Esophagus muscularis mucosa (tissue), 4 donors: ENCODE data around the gene STXBP6. TPM values are rescaled to one million over a fixed set of nuclear protein-coding genes. Genes with fewer than 3 reads are reported as not detected.

Source experiments
- DNase-seq: peaks from one replicate; pipeline ENCODE4 v3.0.0-alpha.2; 2017; ENCODE audit errors: extremely low spot score
- H3K27ac ChIP-seq, 4 donors: fragments of 200-600 bp; sonication (generic); replicated peaks in 1 of 4; 1 replicate in 3 of 4; 2 replicates in 1 of 4; pipeline ENCODE4 v1.5.1; 2016 to 2019; ENCODE audit warnings: mild to moderate bottlenecking in 1 of 4
- H3K27me3 ChIP-seq, 4 donors: fragments of 200-600 bp; sonication (generic); one replicate each; pipeline versions ENCODE4 v1.5.1 to v1.6.0; 2016 to 2019
- H3K36me3 ChIP-seq, 4 donors: fragments of 200-600 bp; sonication (generic); one replicate each; pipeline ENCODE4 v1.5.1; 2016 to 2019
- H3K4me1 ChIP-seq, 4 donors: fragments of 200-600 bp; sonication (generic); one replicate each; pipeline ENCODE4 v1.5.1; 2016 to 2019
- H3K4me3 ChIP-seq, 4 donors: fragments of 200-600 bp; sonication (generic); 1 replicate in 2 of 4; 2 replicates in 2 of 4; pipeline ENCODE4 v1.5.1; 2016 to 2019; ENCODE audit warnings: mild to moderate bottlenecking in 4 of 4, moderate library complexity in 1 of 4
- H3K9me3 ChIP-seq, 4 donors: fragments of 200-600 bp; sonication (generic); 1 replicate in 3 of 4; 2 replicates in 1 of 4; pipeline ENCODE4 v1.5.1; 2016 to 2019
- EP300 ChIP-seq: sonication (generic); formaldehyde crosslinking; IDR thresholded peaks from one replicate; pipeline ENCODE4 v1.6.1; 2017; ENCODE audit warnings: antibody characterized with exemption
- POLR2A ChIP-seq: fragments of 450-650 bp; IDR thresholded peaks from one replicate; pipeline ENCODE4 v1.6.1; 2017; ENCODE audit warnings: antibody characterized with exemption, moderate library complexity, mild to moderate bottlenecking, low read depth
- POLR2AphosphoS5 ChIP-seq, 2 donors: sonication (generic); formaldehyde crosslinking; IDR thresholded peaks; one replicate each; pipeline ENCODE4 v1.6.1; 2017; ENCODE audit warnings: antibody characterized with exemption in 2 of 2
- whole genome bisulfite sequencing: methylation state at CpG from one replicate; pipeline ENCODE4 v1.1.5; 2018; 5-methylcytosine and 5-hydroxymethylcytosine counted together
- intact Hi-C: fragments of 100-400 bp; cut with DNase I; formaldehyde crosslinking; loops from one replicate; pipeline ENCODE4 v1.15.1; 2023
- total RNA-seq, 4 donors: library from RNA; depleted of rRNA; stranded (reverse); fragments of >200 nt; gene quantifications; one replicate each; pipeline versions ENCODE4 v1.1.0 to v1.2.1, GENCODE V29; 2016
- TF ChIP-seq, protein P1 (sequence below), 3 experiments: fragments of 200-600 bp in 2 of 3; fragments of 450-650 bp in 1 of 3; sonication (generic) in 2 of 3; IDR thresholded peaks; one replicate each; pipeline ENCODE4 v1.5.1; 2017 to 2019; ENCODE audit warnings: antibody characterized with exemption in 3 of 3, mild to moderate bottlenecking in 2 of 3, moderate library complexity in 1 of 3

Gene STXBP6
- total RNA-seq, 4 donors from 2014 or later: 36.9 to 60.4 (median 52.1) TPM

- Histone ChIP-seq H3K4me1 (peaks cover 32 to 57% (median 36%) of the 10 kb centered on the region in 4 donors), H3K9me3 (no peaks in the 10 kb centered on the region), H3K36me3 (peaks cover 0 to 10% (median 2%) of the 10 kb centered on the region in 4 donors), H3K27ac (no peak overlapping the region), H3K27me3 (no peaks in the 10 kb centered on the region), H3K4me3 (no peak overlapping the region)
- WGBS: 100% methylated on average over 2 of the region's 2 CpGs
- peak; percentile 42 for DNase-seq
- TF ChIP-seq EP300: no peak
- no peak for TF ChIP-seq POLR2AphosphoS5 (IDR thresholded peaks at IDR 0.05)
- TF ChIP-seq, protein P1, sequence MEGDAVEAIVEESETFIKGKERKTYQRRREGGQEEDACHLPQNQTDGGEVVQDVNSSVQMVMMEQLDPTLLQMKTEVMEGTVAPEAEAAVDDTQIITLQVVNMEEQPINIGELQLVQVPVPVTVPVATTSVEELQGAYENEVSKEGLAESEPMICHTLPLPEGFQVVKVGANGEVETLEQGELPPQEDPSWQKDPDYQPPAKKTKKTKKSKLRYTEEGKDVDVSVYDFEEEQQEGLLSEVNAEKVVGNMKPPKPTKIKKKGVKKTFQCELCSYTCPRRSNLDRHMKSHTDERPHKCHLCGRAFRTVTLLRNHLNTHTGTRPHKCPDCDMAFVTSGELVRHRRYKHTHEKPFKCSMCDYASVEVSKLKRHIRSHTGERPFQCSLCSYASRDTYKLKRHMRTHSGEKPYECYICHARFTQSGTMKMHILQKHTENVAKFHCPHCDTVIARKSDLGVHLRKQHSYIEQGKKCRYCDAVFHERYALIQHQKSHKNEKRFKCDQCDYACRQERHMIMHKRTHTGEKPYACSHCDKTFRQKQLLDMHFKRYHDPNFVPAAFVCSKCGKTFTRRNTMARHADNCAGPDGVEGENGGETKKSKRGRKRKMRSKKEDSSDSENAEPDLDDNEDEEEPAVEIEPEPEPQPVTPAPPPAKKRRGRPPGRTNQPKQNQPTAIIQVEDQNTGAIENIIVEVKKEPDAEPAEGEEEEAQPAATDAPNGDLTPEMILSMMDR (IDR thresholded peaks at IDR 0.05): no peak
- no peak for TF ChIP-seq POLR2A
- intact Hi-C loops: no loop called here
These were observed 235.6 kb downstream of the STXBP6 start for GRCh38 chr14:24814346-24814745.

DNA sequence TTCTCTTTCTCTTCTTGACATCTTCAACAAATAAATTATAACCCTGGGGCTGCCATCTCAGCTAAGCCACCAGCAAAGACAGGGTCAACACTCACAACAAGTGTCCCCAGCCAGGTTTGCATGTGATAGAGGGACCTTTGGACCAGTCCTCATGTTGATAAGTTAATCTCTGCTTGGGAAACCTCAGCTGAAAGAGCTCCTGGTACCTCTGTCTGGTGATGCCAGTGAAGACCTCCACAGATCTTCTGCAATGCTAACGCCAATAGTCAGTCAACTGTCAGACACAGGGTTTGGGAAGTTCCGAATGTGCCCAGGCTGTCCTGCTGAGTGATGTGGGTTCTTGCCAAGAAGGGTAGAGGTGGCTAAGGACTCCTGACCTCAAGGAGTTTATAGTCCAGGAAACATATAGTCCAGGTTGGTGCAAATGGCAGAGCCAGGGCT is 236.1 kb downstream of the STXBP6 start:
- Histone ChIP-seq H3K9me3 (no peaks in the 10 kb centered on the region), H3K27ac (no peak overlapping the region), H3K27me3 (no peaks in the 10 kb centered on the region), H3K4me1 (peaks cover 32 to 57% (median 36%) of the 10 kb centered on the region in 4 donors), H3K4me3 (no peak overlapping the region), H3K36me3 (peaks cover 0 to 10% (median 1%) of the 10 kb centered on the region in 4 donors)
- peak; percentile 72 for DNase-seq
- intact Hi-C loops: no loop called here
- 95% methylated on average over 2 of the region's 2 CpGs for WGBS
- TF ChIP-seq POLR2A (no peak), EP300 (no peak), POLR2AphosphoS5 (IDR thresholded peaks at IDR 0.05) (no peak)
- TF ChIP-seq, protein P1 (IDR thresholded peaks at IDR 0.05): no peak

GRCh38 chr14:24813089-24813815 is 236.7 kb downstream of the STXBP6 start:
- intact Hi-C loops: no loop called here
- 79% methylated on average over 6 of the region's 6 CpGs for WGBS
- TF ChIP-seq, protein P1 (IDR thresholded peaks at IDR 0.05): no peak
- TF ChIP-seq POLR2A (no peak), POLR2AphosphoS5 (IDR thresholded peaks at IDR 0.05) (no peak)

GRCh38 chr14:24809135-24809534 is 240.8 kb downstream of the STXBP6 start:
- no peaks in the 10 kb centered on the region for H3K9me3 ChIP-seq
- no peak overlapping the region for H3K27ac ChIP-seq
- peaks cover 24 to 35% (median 30%) of the 10 kb centered on the region in 4 donors for H3K4me1 ChIP-seq
- 86% methylated on average over 2 of the region's 2 CpGs for WGBS
- intact Hi-C loops: loop anchor here (5.0 kb wide), 1 partner anchor 233 kb away; no protein-coding TSS in a partner anchor
- H3K27me3 ChIP-seq: no peaks in the 10 kb centered on the region
- no peak for DNase-seq
- no peak overlapping the region for H3K4me3 ChIP-seq
- H3K36me3 ChIP-seq: no peaks in the 10 kb centered on the region
- TF ChIP-seq POLR2AphosphoS5 (IDR thresholded peaks at IDR 0.05): no peak

More at GRCh38 chr14:24813089-24813815, 236.7 kb downstream of the STXBP6 start:
- H3K27me3 ChIP-seq: no peaks in the 10 kb centered on the region
- H3K36me3 ChIP-seq: peaks cover 0 to 10% (median 0%) of the 10 kb centered on the region in 4 donors
- H3K27ac ChIP-seq: no peak overlapping the region
- H3K4me3 ChIP-seq: no peak overlapping the region
- peaks cover 29 to 55% (median 34%) of the 10 kb centered on the region in 4 donors for H3K4me1 ChIP-seq
- no peaks in the 10 kb centered on the region for H3K9me3 ChIP-seq
- peak; percentile 42 for DNase-seq

- no peak overlapping the region for H3K27ac ChIP-seq
- intact Hi-C loops: loop anchor here (5.0 kb wide), 1 partner anchor 234 kb away; no protein-coding TSS in a partner anchor
- peak; percentile 90 for DNase-seq
- peaks cover 24 to 35% (median 30%) of the 10 kb centered on the region in 4 donors for H3K4me1 ChIP-seq
- no peaks in the 10 kb centered on the region for H3K9me3 ChIP-seq
- TF ChIP-seq, protein P1 (IDR thresholded peaks at IDR 0.05): no peak
- TF ChIP-seq POLR2AphosphoS5 (IDR thresholded peaks at IDR 0.05) (no peak), POLR2A (no peak), EP300 (no peak)
- H3K36me3 ChIP-seq: no peaks in the 10 kb centered on the region
- WGBS: 89% methylated on average over 6 of the region's 6 CpGs
- H3K4me3 ChIP-seq: no peak overlapping the region
- H3K27me3 ChIP-seq: no peaks in the 10 kb centered on the region
These were observed 241.5 kb downstream of the STXBP6 start for GRCh38 chr14:24808412-24808811.
